Ovary (tissue), 9 donors: ENCODE measurements around the gene CIDEA. TPM values are rescaled to one million over a fixed set of nuclear protein-coding genes. Genes with fewer than 3 reads are reported as not detected.

ENCODE experiments used
- DNase-seq, 5 donors: peaks; one replicate each; pipeline ENCODE4 v3.0.0-alpha.2; 2019 to 2020
- H3K27ac ChIP-seq, 2 donors: fragments of 200-600 bp; one replicate each; pipeline versions ENCODE4 v1.5.1 to v1.8.0; 2019 to 2022
- H3K27me3 ChIP-seq: fragments of 200-600 bp; one replicate; pipeline ENCODE4 v1.8.0; 2022
- H3K36me3 ChIP-seq: fragments of 200-600 bp; sonication (generic); one replicate; pipeline ENCODE4 v1.5.1; 2019
- H3K4me1 ChIP-seq: one replicate; pipeline ENCODE4 v1.8.1; 2013; ENCODE audit warnings: mild to moderate bottlenecking, moderate library complexity; ENCODE audit not compliant: insufficient read depth
- H3K4me3 ChIP-seq: fragments of 200-600 bp; sonication (generic); one replicate; pipeline ENCODE4 v1.5.1; 2017
- H3K9me3 ChIP-seq, 2 donors: fragments of 200-600 bp in 1 of 2; sonication (generic) in 1 of 2; one replicate each; pipeline versions ENCODE4 v1.5.1 to v1.8.1; 2013 to 2019; ENCODE audit warnings: mild to moderate bottlenecking in 1 of 2, moderate library complexity in 1 of 2
- CTCF ChIP-seq, 3 donors: fragments of 450-650 bp in 2 of 3; fragments of 200-600 bp in 1 of 3; IDR thresholded peaks; one replicate each; pipeline versions ENCODE4 v1.5.1 to v1.8.0; 2016 to 2022; ENCODE audit warnings: antibody characterized with exemption in 3 of 3, mild to moderate bottlenecking in 1 of 3
- EP300 ChIP-seq: sonication (generic); formaldehyde crosslinking; IDR thresholded peaks from one replicate; pipeline ENCODE4 v1.6.1; 2017; ENCODE audit warnings: antibody characterized with exemption
- POLR2A ChIP-seq: fragments of 450-650 bp; IDR thresholded peaks from one replicate; pipeline ENCODE4 v1.6.1; 2017; ENCODE audit warnings: antibody characterized with exemption, mild to moderate bottlenecking, moderate library complexity
- WGBS, 3 donors: extraction: QIAGEN DNeasy Blood & Tissue Kit in 1 of 3; methylation state at CpG; one replicate each; pipeline versions ENCODE4 v1.1.5 to v1.1.7; 2013 to 2017; 5-methylcytosine and 5-hydroxymethylcytosine counted together
- intact Hi-C, 4 donors: fragments of 100-400 bp; cut with DNase I; formaldehyde crosslinking; loops; one replicate each; pipeline versions ENCODE4 v1.11.0 to v1.15.1; 2022 to 2023
- polyA plus RNA-seq, 2 donors: library from polyadenylated mRNA; stranded (reverse); fragments of 200-250 nt in 1 of 2; fragments of 350-450 nt in 1 of 2; fragmentation: Illumina TruSeq in 1 of 2; extraction: RNeasy Lipid Tissue Mini Kit (QIAGEN cat#74804) in 1 of 2; gene quantifications; one replicate each; pipeline ENCODE4 v1.2.3, GENCODE V29; 2013 to 2014
- total RNA-seq, 7 donors: library from RNA; depleted of rRNA in 2 of 7; stranded (reverse); fragments of >200 nt in 2 of 7; fragmentation: NEBNext Ultra II Directional in 3 of 7; extraction: Animal tissue kit (Norgen Biotek cat#: 25700) in 3 of 7; gene quantifications; one replicate each; pipeline versions ENCODE4 v1.1.0 to v1.2.4, GENCODE V29; 2016 to 2023
- donor health status: DM: no; HTN: no; CAD: no; lungs with moderate emphysema.
- donor health status: DM: no; HTN: no; CAD: no.
- donor health status: Bipolar disorder and iron deficiency.
- donor health status: DM: yes; HTN: yes; CAD: no.
- donor health status: DM: no; HTN: no; CAD: no.
- donor health status: DM: yes; HTN: yes; CAD: no.

The CIDEA gene
- total and polyA plus RNA-seq, 9 donors: 0.15 TPM; not detected in 8

DNA sequence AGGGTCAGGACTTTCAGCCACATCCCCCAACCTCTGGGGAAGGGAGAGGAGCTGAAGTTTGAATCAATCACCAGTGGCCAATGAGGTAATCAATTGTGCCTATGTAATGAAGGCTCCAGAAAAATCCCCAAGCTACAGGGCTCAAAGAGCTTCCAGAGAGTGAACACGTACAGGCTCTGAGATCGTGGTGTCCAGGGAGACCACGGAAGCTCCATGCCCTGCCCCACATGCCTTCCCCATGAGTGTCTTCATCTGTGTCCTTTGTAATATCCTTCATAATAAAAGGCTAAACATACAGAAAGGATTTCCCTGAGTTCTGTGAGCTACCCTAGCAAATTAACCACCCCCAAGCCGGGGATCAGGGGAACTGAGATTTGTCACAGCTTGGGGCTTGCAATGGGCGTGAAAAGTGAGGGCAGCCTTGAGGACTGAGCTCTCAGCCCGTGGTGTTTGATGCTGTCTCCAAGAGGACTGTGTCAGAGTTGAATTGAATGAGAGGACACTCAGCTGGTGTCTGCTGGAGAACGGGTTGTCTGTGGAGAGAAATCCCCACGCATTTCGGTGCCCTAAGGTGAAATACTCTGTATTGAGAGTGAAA lies 28.4 kb downstream of the CIDEA start:
- intact Hi-C loops: no loop called here
- no peak for DNase-seq
- 76 to 81% (median 78%) methylated on average over 9 of the region's 9 CpGs for WGBS, 3 donors
- Histone ChIP-seq H3K4me1 (peaks cover 13% of the 10 kb centered on the region), H3K36me3 (no peaks in the 10 kb centered on the region), H3K27ac (no peak overlapping the region), H3K9me3 (no peaks in the 10 kb centered on the region), H3K4me3 (no peak overlapping the region), H3K27me3 (no peaks in the 10 kb centered on the region)
- no peak for TF ChIP-seq POLR2A
- no peak for TF ChIP-seq CTCF (IDR thresholded peaks at IDR 0.05)
- TF ChIP-seq EP300: no peak

DNA sequence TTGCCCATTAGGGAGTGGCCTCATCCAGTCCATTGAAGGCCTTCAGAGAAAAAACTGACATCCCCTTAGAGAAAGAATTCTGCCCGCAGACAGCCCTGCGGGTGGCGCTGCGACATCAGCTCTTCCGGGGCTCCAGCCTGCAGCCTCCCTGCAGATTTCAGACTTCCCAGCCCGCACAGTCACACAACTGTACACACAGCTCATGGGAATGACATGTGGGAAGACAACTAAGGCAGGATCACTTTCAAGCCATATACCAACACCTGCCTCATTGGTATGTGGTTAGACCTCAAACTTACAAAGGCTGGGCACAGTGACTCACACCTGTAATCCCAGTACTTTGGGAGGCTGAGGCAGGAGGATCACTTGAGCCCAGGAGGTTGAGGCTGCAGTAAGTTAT lies 29.1 kb downstream of the CIDEA start:
- no peak overlapping the region for H3K4me3 ChIP-seq
- WGBS, 3 donors: 65 to 76% (median 74%) methylated on average over 6 of the region's 6 CpGs
- H3K27ac ChIP-seq: no peak overlapping the region

GRCh38 chr18:12283666-12284065 lies 29.5 kb downstream of the CIDEA start:
- no peak for TF ChIP-seq POLR2A
- no peak for TF ChIP-seq CTCF (IDR thresholded peaks at IDR 0.05)
- no peak for TF ChIP-seq EP300
- intact Hi-C loops: no loop called here
- WGBS, 3 donors: 78 to 86% (median 79%) methylated on average over 1 of the region's 1 CpG
- Histone ChIP-seq H3K36me3 (no peaks in the 10 kb centered on the region), H3K27ac (no peak overlapping the region), H3K9me3 (no peaks in the 10 kb centered on the region), H3K4me1 (peaks cover 12% of the 10 kb centered on the region), H3K4me3 (no peak overlapping the region), H3K27me3 (no peaks in the 10 kb centered on the region)
- no peak for DNase-seq

More for the DNA sequence above, 29.1 kb downstream of the CIDEA start:
- DNase-seq: no peak
- intact Hi-C loops: no loop called here
- Histone ChIP-seq H3K36me3 (no peaks in the 10 kb centered on the region), H3K9me3 (no peaks in the 10 kb centered on the region), H3K27me3 (no peaks in the 10 kb centered on the region), H3K4me1 (peaks cover 12% of the 10 kb centered on the region)
- no peak for TF ChIP-seq EP300
- TF ChIP-seq CTCF (IDR thresholded peaks at IDR 0.05): no peak
- TF ChIP-seq POLR2A: no peak

DNA sequence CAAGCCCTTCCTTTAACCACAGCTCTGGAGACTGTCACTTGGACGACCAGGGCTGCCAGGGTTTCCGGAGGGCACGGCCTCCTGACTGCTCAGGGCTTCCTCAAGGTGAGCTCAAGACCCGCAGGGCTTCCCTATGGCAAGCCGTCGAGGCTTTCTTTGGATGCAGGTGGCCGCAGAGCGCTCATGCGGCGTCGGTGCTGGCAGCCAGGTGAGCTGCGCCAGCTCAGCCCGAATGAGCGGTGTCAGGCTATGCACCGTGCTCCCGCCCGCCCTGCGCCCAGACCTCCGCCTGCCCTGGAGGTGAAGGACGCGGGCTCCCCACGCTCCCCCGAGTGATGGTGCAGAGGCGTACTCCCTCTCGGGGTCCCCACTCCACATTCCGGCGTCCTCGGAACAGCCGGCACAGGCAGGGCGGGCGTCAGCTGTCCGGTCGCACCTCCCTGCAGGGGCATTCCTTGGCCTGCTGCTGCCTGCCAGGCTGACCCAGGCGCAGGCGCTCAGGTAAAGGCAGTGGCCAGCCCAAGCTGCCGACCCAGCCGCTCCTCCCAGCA lies 33.0 kb downstream of the CIDEA start:
- no peak for DNase-seq
- H3K27me3 ChIP-seq: no peaks in the 10 kb centered on the region
- peaks cover 6% of the 10 kb centered on the region for H3K4me1 ChIP-seq
- H3K9me3 ChIP-seq: no peaks in the 10 kb centered on the region
- no peak for TF ChIP-seq CTCF (IDR thresholded peaks at IDR 0.05)
- TF ChIP-seq EP300: no peak
- TF ChIP-seq POLR2A: no peak
- peak overlapping the region; percentile 39 for H3K4me3 ChIP-seq
- no peak overlapping the region for H3K27ac ChIP-seq
- 63 to 74% (median 63%) methylated on average over 12 to 37 of the region's 37 CpGs for WGBS, 3 donors
- intact Hi-C loops: no loop called here
- H3K36me3 ChIP-seq: no peaks in the 10 kb centered on the region
